HG02840 (cell line): ENCODE measurements around the gene PLD5.
A peak's percentile ranks its signal among the peaks of the same experiment; 100 is the strongest.
"Not testable (repeated sequence)": the region's sequence is repeated elsewhere in the genome, so short reads cannot be mapped to it uniquely, and the experiment has no call there.

Source experiments
- ATAC-seq: cut with Tn5 transposase; IDR thresholded peaks from one replicate; pipeline ENCODE4 v1.9.1; 2021; ENCODE audit warnings: mild to moderate bottlenecking, moderate library complexity, moderate number of reproducible peaks; ENCODE audit not compliant: unreplicated experiment, low FRiP score

Gene PLD5

DNA sequence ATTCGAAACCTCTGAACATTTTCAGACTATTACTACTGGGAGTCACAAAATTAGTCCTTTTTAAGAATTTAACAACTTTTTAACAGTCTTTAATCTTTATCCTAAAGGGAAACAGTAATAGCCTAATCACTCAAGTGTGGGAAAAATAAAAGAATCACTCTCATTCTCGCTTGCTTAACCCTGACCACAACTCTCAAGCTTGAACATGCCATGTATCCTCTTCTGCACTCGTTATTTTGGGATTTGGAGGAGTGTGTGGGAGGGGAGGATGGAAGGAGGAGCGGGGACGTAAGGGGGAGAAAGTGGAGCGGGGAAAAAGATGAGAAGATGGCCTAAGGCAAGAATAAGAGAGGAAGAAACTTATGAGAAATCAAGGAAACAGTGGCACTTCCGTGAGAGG, 215.8 kb downstream of the PLD5 start:
- not testable (repeated sequence) for ATAC-seq

DNA sequence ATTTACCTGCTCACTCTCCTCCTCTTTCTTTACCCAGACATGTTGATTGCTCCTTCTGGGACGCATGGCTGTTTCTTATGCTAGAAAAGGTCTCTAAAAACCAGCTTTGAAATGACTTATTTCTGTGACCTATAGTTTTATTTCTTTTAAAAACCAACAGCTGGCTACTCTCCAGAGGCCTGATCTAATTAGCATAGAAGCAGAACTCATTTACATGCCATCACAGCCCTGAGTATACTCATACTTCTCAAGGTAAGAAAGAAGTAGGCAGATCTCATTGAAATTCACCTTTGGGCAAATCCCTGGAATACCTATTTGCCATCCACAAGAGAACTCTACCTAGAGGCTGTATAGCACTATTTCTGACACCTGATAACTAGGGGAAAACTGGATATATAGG, 230.7 kb downstream of the PLD5 start:
- not testable (repeated sequence) for ATAC-seq

DNA sequence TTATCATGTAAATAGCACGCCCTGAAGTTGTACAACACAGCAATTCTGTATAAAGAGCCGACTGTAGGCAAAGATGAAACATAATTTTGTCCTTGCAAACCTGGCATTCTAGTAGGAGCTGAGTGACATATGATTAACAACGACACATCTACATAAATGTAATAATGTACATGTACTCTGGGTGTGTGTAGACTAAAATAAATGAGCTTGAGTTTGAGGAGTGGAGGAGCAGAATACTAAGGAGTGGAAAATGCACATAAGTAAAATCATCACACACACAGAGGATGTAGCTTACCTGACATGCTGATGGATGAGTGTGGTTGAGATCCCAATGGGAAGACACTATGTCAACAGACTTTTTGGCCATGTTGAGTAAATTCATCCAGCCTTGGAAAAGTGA, 236.4 kb downstream of the PLD5 start:
- not testable (repeated sequence) for ATAC-seq

DNA sequence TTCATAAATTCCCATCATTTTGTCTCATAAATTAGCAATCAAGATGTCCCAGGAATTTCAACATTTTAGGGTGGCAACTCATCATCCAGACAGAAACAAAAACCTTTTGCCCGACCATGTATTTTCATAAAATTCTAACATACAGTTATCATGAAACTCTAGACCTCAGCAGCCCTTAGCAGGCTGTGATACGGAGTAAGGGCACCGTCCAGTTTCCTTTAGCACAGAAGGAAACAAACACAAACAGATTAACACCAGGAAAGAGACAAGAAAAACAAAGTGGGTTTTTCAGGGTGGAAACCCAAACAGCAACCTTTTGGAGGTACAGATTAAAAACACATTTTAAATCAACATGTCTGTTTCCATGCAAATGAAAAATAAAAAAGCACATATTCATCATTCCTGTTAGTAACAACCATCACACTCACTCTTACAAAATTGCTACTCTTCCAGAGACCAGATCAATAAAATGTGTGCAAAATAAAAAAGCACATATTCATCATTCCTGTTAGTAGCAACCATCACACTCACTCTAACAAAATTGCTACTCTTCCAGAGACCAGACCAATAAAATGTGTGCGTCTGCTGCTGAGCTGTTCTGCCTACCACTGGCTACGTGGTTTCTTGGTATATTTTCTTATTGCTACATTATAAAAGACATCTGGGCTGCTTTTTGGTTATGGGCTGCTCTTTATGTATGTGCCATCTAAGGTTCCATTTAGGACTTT, 241.6 kb downstream of the PLD5 start:
- ATAC-seq = not testable (repeated sequence)

DNA sequence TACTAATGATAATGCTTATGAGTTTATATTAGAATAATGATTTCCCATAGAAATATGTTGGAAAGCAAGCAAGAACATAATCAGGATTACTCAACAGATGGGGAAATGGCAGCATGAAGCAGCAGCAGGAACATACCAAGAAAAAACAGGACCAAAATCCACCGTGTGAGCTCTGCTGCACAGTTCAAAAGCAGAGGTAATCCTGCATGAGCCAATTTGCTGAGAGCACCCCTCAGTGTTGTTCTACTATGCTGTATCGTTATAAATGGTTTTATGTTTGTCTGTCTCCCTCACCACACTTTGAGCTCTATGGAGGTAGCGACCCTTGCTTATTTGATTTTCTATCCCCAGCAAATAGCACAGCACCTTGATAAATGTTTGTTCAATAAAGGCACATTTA, 246.1 kb downstream of the PLD5 start:
- ATAC-seq = not testable (repeated sequence)

DNA sequence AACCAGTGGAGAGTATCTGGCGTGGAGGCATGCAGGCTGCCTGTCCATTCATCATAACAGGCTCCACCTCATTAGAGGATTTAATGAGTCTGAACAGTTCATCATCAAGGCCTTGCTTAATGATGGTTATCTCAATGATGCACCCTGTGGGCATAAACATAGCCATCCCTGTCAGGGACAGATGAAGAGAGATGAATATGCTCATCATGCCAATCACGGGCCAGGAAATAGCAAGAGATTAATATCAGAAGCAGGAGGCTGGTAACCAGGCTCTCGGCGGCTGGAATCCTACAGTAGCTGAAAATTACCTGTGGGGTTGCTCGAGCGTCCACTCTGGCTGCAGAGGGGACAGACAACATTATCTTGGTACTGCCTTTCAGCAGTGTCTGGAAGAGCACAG, 247.7 kb downstream of the PLD5 start:
- not testable (repeated sequence) for ATAC-seq

DNA sequence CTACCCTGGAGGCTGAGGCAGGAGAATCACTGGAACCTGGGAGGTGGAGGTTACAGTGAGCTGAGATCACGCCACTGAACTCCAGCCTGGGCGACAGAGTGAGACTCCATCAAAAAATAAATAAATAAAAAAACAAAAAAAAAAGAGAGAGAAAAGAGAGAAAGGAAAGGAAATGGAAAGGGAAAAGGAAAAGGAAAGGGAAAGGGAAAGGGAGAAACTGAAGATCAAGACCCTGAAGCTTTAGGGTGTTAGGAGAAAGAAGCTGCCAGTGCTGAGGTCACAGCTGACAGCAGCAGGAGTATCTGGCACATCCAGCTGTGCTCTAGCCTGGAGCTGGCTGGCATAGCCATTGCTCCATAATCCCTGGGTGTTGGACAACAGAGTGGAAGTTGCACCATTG, 257.5 kb downstream of the PLD5 start:
- ATAC-seq = not testable (repeated sequence)

DNA sequence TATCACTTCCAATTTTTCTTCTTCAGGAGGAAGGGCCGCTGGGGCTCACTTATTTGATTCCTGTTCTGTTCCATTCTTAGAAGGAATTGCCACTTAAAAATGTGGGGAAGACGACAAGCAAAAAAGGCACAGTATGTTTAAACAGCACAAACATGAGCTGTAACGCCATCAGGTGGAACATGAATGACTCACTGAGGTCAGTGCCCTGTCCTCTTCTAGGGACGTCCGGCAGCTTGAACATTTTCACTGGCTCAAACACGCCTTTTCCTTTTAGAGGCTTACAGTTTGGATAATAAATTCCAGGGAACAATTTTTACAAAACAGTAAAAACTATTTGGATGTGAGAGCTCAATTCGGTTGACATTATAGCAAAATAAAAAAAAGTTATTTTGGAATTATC, 260.1 kb downstream of the PLD5 start:
- ATAC-seq = not testable (repeated sequence)

DNA sequence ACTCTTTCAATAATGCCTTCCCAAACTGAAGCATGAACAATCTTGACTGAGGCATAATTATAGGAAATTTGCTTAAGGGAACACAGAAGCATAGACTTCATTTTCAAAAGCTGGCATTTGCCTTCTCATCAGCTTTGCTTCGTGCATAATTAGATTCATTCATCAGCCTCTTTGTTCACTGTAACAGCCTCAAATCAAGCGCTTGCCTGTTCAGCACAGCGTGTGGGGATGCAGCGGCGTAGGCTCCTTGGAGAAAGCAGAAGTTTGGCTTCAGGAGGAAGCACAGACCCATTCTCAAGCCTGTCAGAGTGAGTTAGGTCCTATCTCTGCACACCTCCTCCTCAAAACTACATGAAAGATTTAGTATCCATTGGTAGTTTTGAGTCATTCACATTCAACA, 279.2 kb downstream of the PLD5 start:
- ATAC-seq = no peak

DNA sequence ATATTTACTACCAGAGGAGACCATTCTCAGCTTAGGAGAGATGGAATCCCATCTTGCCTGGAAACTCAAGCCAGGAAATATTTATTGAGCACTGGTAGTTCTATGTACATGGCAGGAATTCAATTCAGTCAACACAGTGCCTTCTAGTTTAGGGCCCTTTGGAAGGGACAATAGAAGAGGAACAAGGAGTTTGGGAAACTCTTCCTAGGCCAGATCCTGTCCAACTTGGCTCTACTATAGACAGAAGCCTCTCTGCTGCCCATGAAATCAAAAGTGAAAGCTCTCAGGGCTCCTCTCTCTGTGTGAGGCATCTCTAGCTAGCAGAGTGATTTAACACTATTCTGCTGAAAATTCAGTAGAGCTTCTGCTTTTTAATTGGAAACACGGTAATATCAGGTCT, 281.0 kb downstream of the PLD5 start:
- ATAC-seq = peak; percentile 75

DNA sequence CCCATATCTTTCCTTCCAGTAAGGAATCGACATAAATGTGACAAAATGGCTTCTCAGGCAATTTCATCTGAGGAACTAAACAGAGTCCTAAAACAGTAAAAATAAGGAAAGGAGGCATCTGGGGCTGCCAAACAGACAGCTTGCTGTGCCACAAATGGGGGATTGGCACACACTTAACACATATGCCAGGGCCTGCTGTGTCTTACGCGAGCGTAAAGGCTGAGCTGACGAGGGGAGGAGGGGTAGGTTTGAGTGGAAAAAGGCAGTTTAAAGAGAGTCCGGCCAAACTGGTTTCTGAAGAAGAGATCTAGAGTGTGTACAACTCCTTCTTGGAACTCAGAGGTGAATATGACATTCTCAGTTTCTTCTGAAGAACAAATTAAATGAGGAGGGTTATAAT, 281.5 kb downstream of the PLD5 start:
- peak; percentile 24 for ATAC-seq

DNA sequence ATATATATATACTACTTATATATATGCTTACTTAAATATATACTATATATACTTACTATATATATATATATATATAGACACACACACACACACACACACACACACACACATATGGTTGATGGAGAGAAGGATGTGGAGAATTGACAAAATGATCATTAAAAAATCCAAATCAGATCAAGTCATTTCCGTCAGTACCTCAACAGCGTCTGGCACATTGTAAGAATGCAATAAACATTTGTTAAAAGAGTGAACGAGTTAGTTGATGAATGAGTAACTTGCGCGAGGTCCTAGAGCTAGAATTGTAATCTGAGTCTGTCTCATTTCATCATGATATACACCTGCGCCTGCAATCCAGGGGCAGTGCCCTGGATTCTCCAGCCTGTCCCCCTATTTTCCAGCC, 282.6 kb downstream of the PLD5 start:
- no peak for ATAC-seq

DNA sequence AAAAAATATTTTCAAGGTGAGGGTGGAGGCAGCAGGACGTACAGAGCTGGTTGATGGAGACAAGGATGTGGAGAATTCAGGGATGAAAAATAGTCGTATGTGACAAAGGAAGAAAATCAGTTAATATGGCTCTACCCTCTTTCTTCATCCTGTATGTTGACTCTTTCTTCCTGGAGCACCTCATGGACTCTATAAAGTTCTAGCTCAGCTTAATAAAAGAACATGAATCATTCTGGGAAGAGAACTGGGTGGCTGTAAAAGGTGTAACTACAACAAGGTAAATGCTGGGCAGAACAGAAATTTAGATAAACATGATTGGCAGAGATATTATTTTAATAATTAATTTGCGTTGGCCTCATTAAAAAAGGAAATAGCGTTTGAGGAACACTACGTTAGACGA, 283.8 kb downstream of the PLD5 start:
- no peak for ATAC-seq

DNA sequence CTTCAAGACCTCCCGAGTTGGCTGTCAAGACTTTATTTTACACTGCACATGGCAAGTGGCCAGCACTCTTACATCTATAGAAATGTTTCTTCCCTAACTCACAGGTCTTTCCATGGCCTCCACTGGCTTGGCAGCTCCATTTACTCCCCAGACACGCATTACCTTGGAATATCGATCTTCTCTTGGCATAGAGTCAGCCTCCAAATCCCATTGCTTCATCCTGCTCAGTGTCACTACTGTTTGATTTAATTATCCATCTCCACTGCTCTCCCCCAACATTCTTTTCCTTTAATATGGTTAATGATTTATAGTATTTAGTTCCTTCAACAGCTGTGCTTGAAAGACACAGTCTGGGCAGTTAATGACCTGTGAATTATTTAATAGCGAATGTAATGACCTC, 284.4 kb downstream of the PLD5 start:
- ATAC-seq = no peak

DNA sequence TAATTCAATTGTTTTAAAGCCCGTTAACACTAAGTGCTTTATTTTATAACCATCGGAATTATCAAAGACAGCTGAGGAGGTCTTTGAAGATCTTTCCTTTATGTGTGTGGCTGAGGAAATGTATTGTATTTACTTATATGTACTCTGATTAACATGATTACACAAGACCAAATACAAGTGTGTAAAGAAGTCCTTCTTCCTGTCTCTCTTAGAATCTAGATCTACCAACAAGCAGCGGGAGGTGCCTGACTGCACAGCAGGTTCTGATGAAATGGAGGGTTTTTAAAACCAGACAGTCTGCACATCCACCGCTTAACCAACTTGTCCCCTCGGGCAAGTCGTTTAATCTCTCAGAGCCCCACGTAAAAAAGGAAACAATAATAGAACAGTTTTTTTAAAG, 285.1 kb downstream of the PLD5 start:
- ATAC-seq = no peak

DNA sequence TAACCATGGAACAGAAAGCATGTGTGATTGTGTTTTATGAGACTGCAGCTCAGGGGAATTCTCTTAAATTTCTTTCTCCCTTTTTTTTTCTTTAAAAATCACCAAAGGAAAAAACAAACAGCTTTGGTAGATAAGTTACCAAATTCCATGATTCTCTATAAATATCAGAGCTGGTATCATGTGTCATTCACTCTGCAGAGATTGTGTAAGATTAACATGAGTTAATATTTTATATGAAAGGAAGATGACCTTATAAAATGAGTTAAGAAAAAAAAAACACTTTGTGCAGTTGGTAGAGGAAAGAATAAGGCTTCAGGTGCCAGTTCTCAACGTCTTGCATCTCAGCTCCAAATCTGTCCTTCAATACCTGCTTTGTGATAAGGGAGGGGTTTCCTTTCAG, 287.4 kb downstream of the PLD5 start:
- ATAC-seq = no peak

DNA sequence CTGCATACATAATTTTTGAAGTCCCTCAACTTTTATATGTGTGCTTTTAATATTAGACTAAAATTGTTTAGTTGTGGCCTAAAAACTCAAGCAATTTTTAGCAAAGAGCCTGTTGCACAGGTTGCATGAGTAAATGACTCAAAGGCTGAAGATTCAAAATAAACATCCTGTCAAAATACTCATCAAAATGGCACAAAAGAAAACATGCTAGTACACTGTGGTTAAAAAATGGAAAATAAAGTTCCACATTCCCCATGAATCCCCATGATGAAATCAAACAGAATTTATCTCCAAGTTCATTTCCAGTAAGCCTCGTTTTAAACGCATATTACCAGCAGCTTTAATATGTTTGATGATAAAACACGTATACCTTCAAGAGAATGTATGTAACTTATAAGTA, 295.5 kb downstream of the PLD5 start:
- no peak for ATAC-seq

DNA sequence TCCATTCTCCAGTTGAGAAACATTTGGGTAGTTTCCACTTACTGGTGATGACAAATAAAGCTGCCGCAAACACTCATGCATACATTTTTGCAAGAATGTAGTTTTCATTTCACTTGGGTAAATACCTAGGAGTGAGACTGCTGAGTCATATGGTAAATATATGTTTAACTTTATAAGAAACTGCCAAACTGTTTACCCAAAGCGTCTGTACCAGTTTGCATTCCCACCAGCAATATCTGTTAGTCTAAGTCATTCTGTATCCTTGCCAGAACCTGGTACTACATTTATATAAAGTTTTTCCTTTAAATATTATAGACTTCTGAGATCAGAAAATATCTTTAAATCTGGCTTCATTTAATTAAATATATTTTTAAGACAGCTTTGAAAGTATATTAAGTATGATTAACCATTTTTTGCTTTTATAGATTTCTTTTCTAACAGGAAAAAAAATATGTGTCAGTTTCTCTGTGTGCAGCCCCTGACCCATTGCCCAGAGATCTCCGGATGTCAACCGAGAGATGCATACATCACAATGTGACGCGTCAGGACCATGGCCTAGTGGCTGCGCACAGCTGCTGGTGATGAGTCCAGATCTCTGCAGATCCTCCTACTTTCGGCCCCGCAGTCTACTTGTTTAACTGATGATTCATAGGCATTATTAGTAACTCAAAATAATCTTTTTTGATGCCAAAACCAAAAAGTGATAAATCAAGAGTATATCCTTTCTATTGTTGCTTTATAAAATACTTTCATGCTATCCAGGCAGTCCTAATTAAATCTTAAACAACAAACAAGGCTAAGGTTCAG, 298.5 kb downstream of the PLD5 start:
- no peak for ATAC-seq

DNA sequence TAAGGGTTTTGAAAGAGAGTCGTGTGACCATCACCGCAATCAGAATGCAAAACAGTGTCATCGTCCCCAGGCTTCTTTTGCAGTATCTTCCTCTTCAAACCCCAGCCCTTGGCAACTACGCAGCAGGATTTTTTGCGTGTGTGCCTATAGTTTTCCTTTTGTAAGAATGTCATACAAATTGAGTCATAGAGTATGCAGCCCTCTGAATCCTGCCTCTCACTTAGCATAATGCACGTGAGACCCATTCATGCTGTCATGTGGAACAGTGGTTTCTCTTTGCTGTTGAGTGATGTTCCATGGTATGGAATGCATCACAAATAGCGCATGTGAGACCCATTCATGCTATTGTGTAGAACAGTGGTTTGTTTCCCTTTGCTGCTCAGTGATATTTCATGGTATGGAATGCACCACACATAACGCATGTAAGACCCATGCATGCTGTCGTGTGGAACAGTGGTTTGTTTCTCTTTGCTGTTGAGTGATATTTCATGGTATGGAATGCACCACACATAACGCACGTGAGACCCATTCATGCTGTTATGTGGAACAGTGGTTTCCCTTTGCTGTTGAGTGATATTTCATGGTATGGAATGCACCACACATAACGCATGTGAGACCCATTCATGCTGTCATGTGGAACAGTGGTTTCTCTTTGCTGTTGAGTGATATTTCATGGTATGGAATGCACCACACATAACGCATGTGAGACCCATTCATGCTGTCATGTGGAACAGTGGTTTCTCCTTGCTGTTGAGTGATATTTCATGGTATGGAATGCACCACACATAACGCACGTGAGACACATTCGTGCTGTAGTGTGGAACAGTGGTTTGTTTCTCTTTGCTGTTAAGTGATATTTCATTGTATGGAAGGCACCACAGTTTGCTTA, 299.4 kb downstream of the PLD5 start:
- ATAC-seq = not testable (repeated sequence)

DNA sequence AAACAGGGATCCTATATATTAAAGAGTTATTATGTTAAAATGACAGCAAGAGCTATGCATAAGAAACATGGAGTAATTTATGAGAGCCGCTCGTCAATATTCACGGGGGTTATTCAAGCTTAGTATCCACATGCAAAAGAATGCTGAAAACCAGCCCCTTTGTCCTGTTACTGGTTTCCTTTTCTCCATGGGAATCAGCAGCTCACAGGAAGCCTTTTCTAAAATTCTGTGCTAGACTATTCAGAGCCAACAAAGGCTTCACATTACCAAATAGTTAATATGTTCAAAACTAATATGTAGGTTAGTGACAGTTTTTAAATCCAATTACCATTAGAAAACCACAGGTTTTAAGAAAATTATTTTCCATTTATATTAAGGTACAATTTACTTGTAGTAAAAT, 300.0 kb downstream of the PLD5 start:
- no peak for ATAC-seq

DNA sequence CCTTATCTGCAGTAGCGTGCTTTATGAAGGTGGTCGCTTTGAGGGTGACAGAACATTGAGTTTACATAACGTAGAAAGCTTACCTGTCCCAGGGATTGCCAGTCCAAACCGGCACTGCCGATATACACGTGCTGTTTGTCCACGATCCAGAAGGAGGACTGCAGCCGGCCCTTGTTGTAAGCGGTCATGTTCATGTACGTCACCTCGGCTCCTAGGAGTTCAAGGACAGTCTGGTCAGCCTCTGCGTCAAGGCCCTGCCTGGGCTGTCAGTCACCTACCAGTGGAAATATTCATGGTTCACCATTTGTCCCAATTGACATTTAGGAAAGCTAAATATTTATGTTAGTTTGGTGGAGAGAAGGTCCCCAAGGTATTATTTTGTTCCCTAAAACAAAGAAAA, 304.6 kb downstream of the PLD5 start:
- ATAC-seq = no peak
